K562 (cell line): ENCODE data around the gene LIPE. TPM values are rescaled to one million over a fixed set of nuclear protein-coding genes. Genes with fewer than 3 reads are reported as not detected.

Experiments used
- ATAC-seq: fragments of 200-7000 bp; cut with Tn5 transposase; 3 replicates; pipeline ENCODE4 v1.9.1; 2020; ENCODE audit warnings: moderate library complexity
- BruUV-seq: library from RNA; stranded (reverse); fragments of 400-500 nt; replicated peaks from 2 replicates; lab custom pipeline; 2021; lab: Mats Ljungman, UMichigan
- CTCF ChIA-PET: fragments of 300-600 bp; formaldehyde crosslinking; extraction: SDS; loops from one replicate; lab custom pipeline; 2021; ENCODE audit warnings: low intra/inter-chr PET ratio; lab: Yijun Ruan, JAX
- POLR2A ChIA-PET: fragments of 300-600, 350-650 bp; sonication (Branson Sonifier 250); formaldehyde crosslinking; extraction: SDS; loops from one replicate; lab custom pipeline; 2021; ENCODE audit warnings: antibody characterized with exemption, inconsistent platforms; lab: Yijun Ruan, JAX
- DNase-seq, 4 experiments: peaks; one replicate each; pipeline versions ENCODE4 v3.0.0 to v3.0.0-alpha.2; 2011 to 2018; ENCODE audit warnings: low spot score in 3 of 4, mixed read lengths in 3 of 4; ENCODE audit errors: extremely low read depth in 1 of 4
- FAIRE-seq: peaks from 2 replicates; lab custom pipeline; 2011; peaks lifted over from hg19 to GRCh38; lab: Jason Lieb, UNC
- H2AFZ ChIP-seq: 2 replicates; pipeline ENCODE4 v1.6.0; 2011; ENCODE audit warnings: low read depth, low read length, control low read depth, inconsistent platforms
- H3K27ac ChIP-seq: fragments of 200-600 bp; 3 replicates; pipeline ENCODE4 v1.8.0; 2011; ENCODE audit warnings: low read depth, mild to moderate bottlenecking, control low read depth, inconsistent platforms, low read length, moderate library complexity, mixed read lengths; ENCODE audit errors: extremely low read depth
- H3K27me3 ChIP-seq, 2 experiments: fragments of 300-600 bp in 1 of 2; 2 replicates in 1 of 2; 3 replicates in 1 of 2; pipeline versions ENCODE4 v1.6.0 to v1.8.0; 2011; ENCODE audit warnings: inconsistent platforms in 2 of 2, low read length in 2 of 2, mild to moderate bottlenecking in 1 of 2, mixed read lengths in 1 of 2, moderate library complexity in 1 of 2; ENCODE audit not compliant: control insufficient read depth in 2 of 2, insufficient read depth in 2 of 2
- H3K36me3 ChIP-seq: fragments of 300-600 bp; 3 replicates; pipeline ENCODE4 v1.8.0; 2011; ENCODE audit warnings: mild to moderate bottlenecking, low read length, inconsistent platforms; ENCODE audit not compliant: control insufficient read depth, insufficient read depth
- H3K4me1 ChIP-seq, 2 experiments: fragments of 200-600 bp in 1 of 2; replicated peaks in 1 of 2; 2 replicates in 1 of 2; 3 replicates in 1 of 2; pipeline versions ENCODE4 v1.5.1 to v1.8.0; 2011; ENCODE audit warnings: inconsistent platforms in 2 of 2, low read length in 2 of 2, mild to moderate bottlenecking in 1 of 2, mixed read lengths in 1 of 2, moderate library complexity in 1 of 2; ENCODE audit not compliant: control insufficient read depth in 2 of 2, insufficient read depth in 2 of 2
- H3K4me2 ChIP-seq: 2 replicates; pipeline ENCODE4 v1.6.1; 2011; ENCODE audit warnings: low read length, control low read depth, inconsistent platforms, mixed read lengths; ENCODE audit not compliant: insufficient read depth
- H3K4me3 ChIP-seq: fragments of 200-600 bp; sonication (generic), shearing (Covaris generic); 2 replicates; pipeline ENCODE4 v1.5.1; 2016; ENCODE audit warnings: control low read depth, inconsistent platforms
- H3K79me2 ChIP-seq: fragments of 200-600 bp; 3 replicates; pipeline ENCODE4 v1.8.0; 2011; ENCODE audit warnings: low read length, inconsistent platforms; ENCODE audit not compliant: control insufficient read depth, insufficient read depth
- H3K9ac ChIP-seq, 2 experiments: 2 replicates each; pipeline versions ENCODE4 v1.6.0 to v1.6.1; 2011; ENCODE audit warnings: low read depth in 2 of 2, low read length in 2 of 2, control low read depth in 1 of 2, inconsistent platforms in 1 of 2, mild to moderate bottlenecking in 1 of 2, mixed read lengths in 1 of 2; ENCODE audit not compliant: insufficient read depth in 1 of 2
- H3K9me1 ChIP-seq: one replicate; pipeline ENCODE4 v1.6.0; 2011; ENCODE audit warnings: inconsistent platforms, mild to moderate bottlenecking, low read length, moderate library complexity; ENCODE audit not compliant: control insufficient read depth, insufficient read depth
- H3K9me3 ChIP-seq: replicated peaks from 2 replicates; pipeline ENCODE4 v1.5.1; 2011; ENCODE audit warnings: low read depth, low read length, inconsistent platforms; ENCODE audit not compliant: control insufficient read depth, insufficient read depth
- H4K20me1 ChIP-seq: replicated peaks from 2 replicates; pipeline ENCODE4 v1.6.1; 2011; ENCODE audit warnings: low read length, inconsistent platforms, mixed read lengths; ENCODE audit not compliant: control insufficient read depth, insufficient read depth
- ATF1 ChIP-seq, 2 experiments: fragments of 450-650 bp in 1 of 2; IDR thresholded peaks; 2 replicates each; pipeline ENCODE4 v1.6.1; 2016; ENCODE audit warnings: missing compliant biosample characterization in 1 of 2, missing genetic modification characterization in 1 of 2
- BCOR ChIP-seq: fragments of 450-650 bp; IDR thresholded peaks from 2 replicates; pipeline ENCODE4 v1.6.1; 2016
- DIDO1 ChIP-seq: fragments of 450-650 bp; IDR thresholded peaks from 2 replicates; pipeline ENCODE4 v1.6.1; 2016; ENCODE audit warnings: low read depth, missing biosample characterization, missing genetic modification characterization
- FOSL1 ChIP-seq: fragments of 200-800 bp; sonication (Bioruptor generic); conservative IDR thresholded peaks from 2 replicates; pipeline ENCODE4 v1.6.1; 2016; ENCODE audit warnings: missing genetic modification characterization, missing compliant biosample characterization
- KDM1A ChIP-seq, 2 experiments: fragments of 450-650 bp; IDR thresholded peaks; 2 replicates each; pipeline ENCODE4 v1.6.1; 2016; ENCODE audit warnings: mild to moderate bottlenecking in 2 of 2
- MEIS2 ChIP-seq: fragments of 450-650 bp; IDR thresholded peaks from 2 replicates; pipeline ENCODE4 v1.6.1; 2014; ENCODE audit warnings: mild to moderate bottlenecking; ENCODE audit not compliant: partially characterized antibody
- RBM25 ChIP-seq: fragments of 200-400 bp; formaldehyde crosslinking; IDR thresholded peaks from 2 replicates; pipeline ENCODE4 v1.6.1; 2018; ENCODE audit warnings: low read length, low read depth, moderate library complexity; ENCODE audit not compliant: severe bottlenecking
- WGBS: fragments of 100-300 bp; shearing (Covaris generic); methylation state at CpG from one replicate; pipeline ENCODE4 v1.1.6; 2016; ENCODE audit warnings: low coverage, mixed read lengths; ENCODE audit not compliant: insufficient coverage; ENCODE audit errors: missing lambda C conversion rate; 5-methylcytosine and 5-hydroxymethylcytosine counted together
- in situ Hi-C: fragments of 300-500 bp; cut with MboI; formaldehyde crosslinking; loops from 4 replicates; pipeline ENCODE4 v1.15.0; 2018; ENCODE audit warnings: inconsistent platforms, mixed read lengths
- intact Hi-C: fragments of 100-400 bp; cut with micrococcal nuclease; formaldehyde crosslinking; loops from 2 replicates; pipeline ENCODE4 v1.14.2; 2022
- polyA plus RNA-seq, 8 experiments: library from polyadenylated mRNA; depleted of rRNA in 4 of 8; stranded (reverse) in 5 of 8; unstranded in 3 of 8; fragments of >200 nt; fragmentation: Nextera tagmentation in 2 of 8; fragmentation: Illumina TruSeq in 1 of 8; extraction: Ambion mirVana in 2 of 8; extraction: Trizol in 1 of 8; gene quantifications; 2 replicates each; pipeline versions ENCODE4 v1.2.1 to v1.2.3, GENCODE V29; 2011 to 2014; ENCODE audit warnings: inconsistent platforms in 1 of 8, missing spikeins in 1 of 8
- total RNA-seq, 7 experiments: library from RNA; depleted of rRNA in 6 of 7; stranded (reverse); fragments of >200 nt in 6 of 7; fragmentation: Illumina TruSeq in 2 of 7; extraction: Trizol in 2 of 7; gene quantifications; 2 replicates each; pipeline versions ENCODE4 v1.2.1 to v1.2.3, GENCODE V29; 2011 to 2021; ENCODE audit warnings: low replicate concordance in 1 of 7
- TF ChIP-seq, protein P1 (sequence below): fragments of 250-450 bp; sonication (Bioruptor Pico); IDR thresholded peaks from 2 replicates; pipeline ENCODE4 v1.4.0; 2020; ENCODE audit warnings: mild to moderate bottlenecking

The LIPE gene
- total and polyA plus RNA-seq, 9 of the 15 experiments (the other 6 are each of a cell fraction or from before 2014, with no cell fraction given) = 0.22 TPM; not detected in 8

DNA sequence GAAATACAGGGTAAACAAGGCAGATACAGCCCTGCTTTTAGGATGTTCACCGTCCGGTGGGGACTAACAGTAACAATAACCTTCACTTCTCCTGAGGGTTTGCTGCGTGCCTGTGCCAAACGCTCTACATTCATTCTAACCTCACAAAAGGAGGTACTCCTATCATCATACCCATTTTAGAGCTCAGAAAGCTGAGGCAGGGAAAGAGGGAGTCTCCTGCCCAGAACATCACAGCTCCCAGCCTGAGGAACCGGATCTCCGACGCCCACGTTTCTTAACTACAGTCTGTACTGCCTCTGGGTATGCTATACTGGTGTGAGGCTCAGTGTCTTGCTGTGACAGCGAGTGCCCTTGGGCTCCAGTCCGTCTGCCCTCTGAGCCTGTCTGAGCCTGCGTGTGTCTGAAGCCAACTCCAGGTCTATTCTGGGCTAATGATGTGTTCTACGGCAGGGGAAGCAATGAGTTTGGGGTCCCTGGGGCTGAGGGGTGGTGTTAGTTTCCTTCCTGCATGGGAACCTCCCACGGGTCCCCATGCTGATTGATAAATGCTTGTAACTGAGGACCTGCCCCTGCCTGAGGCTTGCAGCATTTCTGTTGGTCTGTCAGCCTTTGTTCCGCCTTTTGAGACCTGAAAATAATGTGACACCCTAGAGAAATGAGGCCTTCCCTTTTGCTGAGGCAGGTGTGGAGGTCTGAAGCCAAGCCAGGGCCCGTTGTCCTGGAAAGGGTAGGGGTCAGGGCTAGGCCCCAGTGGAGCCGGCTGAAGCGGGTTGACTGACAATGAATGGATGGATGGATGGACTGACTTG lies 4.9 kb downstream of the LIPE start:
- intact Hi-C loops = no loop called here
- ChIA-PET CTCF (no interaction called here), POLR2A (no interaction called here)
- no peak overlapping the region for H2AFZ ChIP-seq
- in situ Hi-C loops = no loop called here
- H3K79me2 ChIP-seq = no peaks in the 10 kb centered on the region
- no peaks in the 10 kb centered on the region for H4K20me1 ChIP-seq
- no peaks in the 10 kb centered on the region for H3K9me1 ChIP-seq
- no peak overlapping the region for H3K4me3 ChIP-seq
- no peak overlapping the region for H3K27ac ChIP-seq
- no peak overlapping the region for H3K4me2 ChIP-seq
- FAIRE-seq = no peak
- WGBS = 24% methylated on average over 17 of the region's 17 CpGs
- ATAC-seq = no peak
- H3K36me3 ChIP-seq = no peaks in the 10 kb centered on the region
- no peak for DNase-seq
- H3K9ac ChIP-seq = peak overlapping the region in 1 of 2 experiments; percentile 55; a peak in 1 of 4 replicates
- peaks cover 0 to 5% of the 10 kb centered on the region in 2 experiments; a peak in 1 of 5 replicates for H3K27me3 ChIP-seq
- no peak for TF ChIP-seq ATF1 (CRISPR knock-in tag; IDR thresholded peaks at IDR 0.05)
- no peak for TF ChIP-seq ATF1 (tag; IDR thresholded peaks at IDR 0.05)
- TF ChIP-seq, protein P1, sequence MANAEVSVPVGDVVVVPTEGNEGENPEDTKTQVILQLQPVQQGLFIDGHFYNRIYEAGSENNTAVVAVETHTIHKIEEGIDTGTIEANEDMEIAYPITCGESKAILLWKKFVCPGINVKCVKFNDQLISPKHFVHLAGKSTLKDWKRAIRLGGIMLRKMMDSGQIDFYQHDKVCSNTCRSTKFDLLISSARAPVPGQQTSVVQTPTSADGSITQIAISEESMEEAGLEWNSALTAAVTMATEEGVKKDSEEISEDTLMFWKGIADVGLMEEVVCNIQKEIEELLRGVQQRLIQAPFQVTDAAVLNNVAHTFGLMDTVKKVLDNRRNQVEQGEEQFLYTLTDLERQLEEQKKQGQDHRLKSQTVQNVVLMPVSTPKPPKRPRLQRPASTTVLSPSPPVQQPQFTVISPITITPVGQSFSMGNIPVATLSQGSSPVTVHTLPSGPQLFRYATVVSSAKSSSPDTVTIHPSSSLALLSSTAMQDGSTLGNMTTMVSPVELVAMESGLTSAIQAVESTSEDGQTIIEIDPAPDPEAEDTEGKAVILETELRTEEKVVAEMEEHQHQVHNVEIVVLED (CRISPR knock-in tag) = no peak
- peak; percentile 24 for TF ChIP-seq MEIS2
- no peak for TF ChIP-seq FOSL1
- TF ChIP-seq DIDO1 (tag) = no peak
- peak in 1 of 2 experiments; percentile 26; a peak in 1 of 4 replicates for TF ChIP-seq KDM1A (IDR thresholded peaks at IDR 0.05)
- TF ChIP-seq RBM25 = peak; percentile 65
- TF ChIP-seq BCOR = 0 out of 2 replicates have a peak, but pooled peaks have one; percentile 34
- peaks cover 0 to 25% of the 10 kb centered on the region in 2 experiments; a peak in 2 of 5 replicates for H3K4me1 ChIP-seq
- H3K9me3 ChIP-seq = no peaks in the 10 kb centered on the region
- BruUV-seq = no TSS peak
